ENCODE results near the gene HOXB6.
A peak's percentile ranks its signal among the peaks of the same experiment; 100 is the strongest.

Gene HOXB6

GRCh38 chr17:48646183-48647102 lies 41.7 kb upstream of the HOXB6 start (continued):
- TF ChIP-seq ZNF518A (tag by site-specific recombination; conservative IDR thresholded peaks at IDR 0.05; ENCODE audit: low read depth) (no peak), ZNF10 (tag by site-specific recombination; IDR thresholded peaks at IDR 0.05) (no peak), ZNF423 (tag by site-specific recombination; IDR thresholded peaks at IDR 0.05) (peak; percentile 78), ZNF18 (tag by site-specific recombination; IDR thresholded peaks at IDR 0.05) (no peak), ZNF560 (tag by site-specific recombination; IDR thresholded peaks at IDR 0.05; ENCODE audit: borderline replicate concordance) (no peak), ZNF645 (tag by site-specific recombination; IDR thresholded peaks at IDR 0.05) (0 out of 2 replicates have a peak, but pooled peaks have one; percentile 33), ZFP69B (tag by site-specific recombination; IDR thresholded peaks at IDR 0.05) (peak; percentile 41; the same call in 1 of the 2 replicates)

GRCh38 chr17:48645639-48646182 lies 40.9 kb upstream of the HOXB6 start:
- peak overlapping the region; percentile 93 for H3K27ac ChIP-seq (ENCODE audit: extremely low read depth, low read depth, low read length)
- H3K36me3 ChIP-seq (ENCODE audit: control insufficient read depth in 2 of 2, insufficient read depth in 1 of 2, low read length in 2 of 2), result peaks cover 0 to 20% of the 10 kb centered on the region in 2 experiments; a peak in 1 of 3 replicates
- H3K4me1 ChIP-seq (ENCODE audit: control insufficient read depth, insufficient read depth, low read length), result peaks cover 6% of the 10 kb centered on the region
- H3K9me3 ChIP-seq (ENCODE audit: control insufficient read depth, insufficient read depth, low read depth, low read length), result no peaks in the 10 kb centered on the region
- CTCF ChIA-PET, result interaction anchor here (0.6 to 1.6 kb wide), 6 partner anchors 9 to 384 kb away, joined by 3 to 7 read pairs (median 4); no protein-coding TSS in a partner anchor
- H3K4me3 ChIP-seq (ENCODE audit: low read depth, low read length), result peak overlapping the region; percentile 80
- POLR2A ChIA-PET, result interaction anchor here (0.8 to 3.5 kb wide), 6 partner anchors 9 to 350 kb away, joined by 3 to 23 read pairs (median 4); partner anchors contain the start of gene HOXB9
- TF ChIP-seq PRDM1 (tag by site-specific recombination; IDR thresholded peaks at IDR 0.05) (no peak), ZNF266 (tag by site-specific recombination; IDR thresholded peaks at IDR 0.05; ENCODE audit: low read depth) (no peak), ZNF169 (tag by site-specific recombination; IDR thresholded peaks at IDR 0.05) (no peak)

GRCh38 chr17:48644910-48645557 lies 40.2 kb upstream of the HOXB6 start:
- peak overlapping the region; percentile 80 for H3K4me3 ChIP-seq (ENCODE audit: low read depth, low read length)
- ChIA-PET POLR2A (interaction anchor here (3.5 kb wide), 1 partner anchor 19 kb away, joined by 17 read pairs; the partner anchor contains the start of gene HOXB9), CTCF (interaction anchor here (0.6 to 1.4 kb wide), 3 partner anchors 8 to 583 kb away, joined by 3 to 7 read pairs (median 3); no protein-coding TSS in a partner anchor)
- TF ChIP-seq ZBTB20 (tag by site-specific recombination; IDR thresholded peaks at IDR 0.05), result peak; percentile 29; the same call in 1 of the 2 replicates
- TF ChIP-seq KLF1 (tag by site-specific recombination; IDR thresholded peaks at IDR 0.05), result no peak
- no peak for TF ChIP-seq ZNF19 (tag by site-specific recombination; IDR thresholded peaks at IDR 0.05; ENCODE audit: low read depth)
- TF ChIP-seq IKZF3 (tag by site-specific recombination; IDR thresholded peaks at IDR 0.05), result peak; percentile 34; the same call in 1 of the 2 replicates
- TF ChIP-seq ZSCAN18 (tag by site-specific recombination; IDR thresholded peaks at IDR 0.05), result no peak
- TF ChIP-seq PRDM1 (tag by site-specific recombination; IDR thresholded peaks at IDR 0.05), result peak; percentile 63
- no peaks in the 10 kb centered on the region for H3K9me3 ChIP-seq (ENCODE audit: control insufficient read depth, insufficient read depth, low read depth, low read length)
- H3K4me1 ChIP-seq (ENCODE audit: control insufficient read depth, insufficient read depth, low read length), result peaks cover 6% of the 10 kb centered on the region
- peaks cover 0 to 20% of the 10 kb centered on the region in 2 experiments; a peak in 1 of 3 replicates for H3K36me3 ChIP-seq (ENCODE audit: control insufficient read depth in 2 of 2, insufficient read depth in 1 of 2, low read length in 2 of 2)
- H3K27ac ChIP-seq (ENCODE audit: extremely low read depth, low read depth, low read length), result peak overlapping the region; percentile 93; the same call in 1 of the 2 replicates
